HG03039 (cell line): ENCODE data around the gene ICOS.

Experiments used
- ATAC-seq: cut with Tn5 transposase; IDR thresholded peaks from one replicate; pipeline ENCODE4 v1.9.1; 2021; ENCODE audit warnings: mild to moderate bottlenecking, moderate library complexity; ENCODE audit not compliant: unreplicated experiment

Gene ICOS

GRCh38 chr2:203936535-203936934, at the start of gene ICOS:
Gene ICOS, plus strand, starts transcription at chr2:203936763. Its CDS starts 52 bp downstream, at chr2:203936815.
- no peak for ATAC-seq

GRCh38 chr2:203887677-203888076, 48.9 kb upstream of the ICOS start:
- no peak for ATAC-seq

GRCh38 chr2:203889542-203889941, 47.0 kb upstream of the ICOS start:
- ATAC-seq: no peak

- no peak for ATAC-seq
These were observed 46.6 kb upstream of the ICOS start for GRCh38 chr2:203889944-203890343.

- no peak for ATAC-seq
These were observed 45.8 kb upstream of the ICOS start for GRCh38 chr2:203890733-203891132.

- no peak for ATAC-seq
These were observed 45.1 kb upstream of the ICOS start for GRCh38 chr2:203891474-203891873.

- no peak for ATAC-seq
These were observed 44.4 kb upstream of the ICOS start for GRCh38 chr2:203892207-203892606.

- ATAC-seq: no peak
These were observed 43.2 kb upstream of the ICOS start for GRCh38 chr2:203893401-203893800.

GRCh38 chr2:203893840-203894239, 42.7 kb upstream of the ICOS start:
- no peak for ATAC-seq

- ATAC-seq: no peak
These were observed 42.3 kb upstream of the ICOS start for GRCh38 chr2:203894262-203894661.

- ATAC-seq: no peak
These were observed 39.0 kb upstream of the ICOS start for GRCh38 chr2:203897544-203897943.

GRCh38 chr2:203898657-203899056, 37.9 kb upstream of the ICOS start:
- ATAC-seq: no peak

GRCh38 chr2:203900253-203900652, 36.3 kb upstream of the ICOS start:
- no peak for ATAC-seq

- no peak for ATAC-seq
These were observed 32.5 kb upstream of the ICOS start for GRCh38 chr2:203904022-203904421.

GRCh38 chr2:203905656-203906055, 30.9 kb upstream of the ICOS start:
- ATAC-seq: no peak

GRCh38 chr2:203908066-203908796, 28.3 kb upstream of the ICOS start:
- ATAC-seq: no peak

GRCh38 chr2:203908797-203909185, 27.8 kb upstream of the ICOS start:
- no peak for ATAC-seq

- ATAC-seq: no peak
These were observed 27.1 kb upstream of the ICOS start for GRCh38 chr2:203909261-203909967.

GRCh38 chr2:203909974-203910373, 26.6 kb upstream of the ICOS start:
- ATAC-seq: no peak

- ATAC-seq: no peak
These were observed 22.6 kb upstream of the ICOS start for GRCh38 chr2:203913947-203914346.

- ATAC-seq: no peak
These were observed 21.9 kb upstream of the ICOS start for GRCh38 chr2:203914546-203915182.

GRCh38 chr2:203915256-203915655, 21.3 kb upstream of the ICOS start:
- no peak for ATAC-seq
